Peyer's patch (tissue), 4 donors: ENCODE data around the gene PBRM1.

Experiments used
- POLR2A ChIP-seq, 2 donors: fragments of 450-650 bp; IDR thresholded peaks; one replicate each; pipeline ENCODE4 v1.5.1; 2017; ENCODE audit warnings: antibody characterized with exemption in 2 of 2, mild to moderate bottlenecking in 2 of 2, moderate library complexity in 2 of 2
- TF ChIP-seq, protein P1 (sequence below), 6 experiments: fragments of 450-650 bp in 4 of 6; fragments of 200-600 bp in 2 of 6; sonication (generic) in 1 of 6; IDR thresholded peaks; one replicate each; pipeline ENCODE4 v1.5.1; 2017 to 2019; ENCODE audit warnings: antibody characterized with exemption in 6 of 6, mild to moderate bottlenecking in 3 of 6, moderate library complexity in 1 of 6

DNA sequence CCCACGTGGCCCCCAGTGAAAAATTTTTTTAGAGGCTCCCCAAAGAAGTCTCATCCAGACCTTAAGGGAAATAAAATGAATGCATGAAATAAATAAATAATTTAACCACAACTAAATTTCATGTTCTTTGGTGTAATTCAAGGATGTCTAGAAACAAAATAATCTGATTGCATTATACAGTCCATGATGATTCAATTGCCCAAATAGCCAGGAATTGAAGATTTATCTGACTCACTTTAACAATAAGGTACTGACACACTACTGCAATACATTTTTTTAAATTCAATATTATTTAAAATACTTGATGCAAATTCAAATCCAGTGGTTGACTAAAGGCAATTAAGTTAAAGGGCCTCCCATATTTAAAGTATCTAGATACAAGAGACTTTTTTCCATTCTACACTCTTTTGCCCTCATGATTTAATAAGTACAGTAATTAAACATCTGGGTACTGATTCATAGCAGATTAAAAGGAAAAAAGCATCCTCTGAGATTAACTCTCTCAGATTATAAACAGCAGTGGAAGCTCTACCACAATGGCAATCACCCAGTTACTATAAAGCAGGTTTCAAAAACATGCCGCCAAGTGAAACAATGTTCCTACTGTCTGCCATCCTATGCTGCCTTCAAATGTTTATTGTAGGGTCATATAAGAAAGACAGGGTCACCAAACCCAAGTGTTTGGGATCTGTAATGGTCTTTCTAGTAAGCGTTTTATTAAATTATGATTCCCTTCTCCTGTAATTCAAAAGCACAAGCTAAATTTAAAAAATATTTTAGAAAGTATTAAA, 139.4 kb downstream of the PBRM1 start:
- TF ChIP-seq, protein P1, sequence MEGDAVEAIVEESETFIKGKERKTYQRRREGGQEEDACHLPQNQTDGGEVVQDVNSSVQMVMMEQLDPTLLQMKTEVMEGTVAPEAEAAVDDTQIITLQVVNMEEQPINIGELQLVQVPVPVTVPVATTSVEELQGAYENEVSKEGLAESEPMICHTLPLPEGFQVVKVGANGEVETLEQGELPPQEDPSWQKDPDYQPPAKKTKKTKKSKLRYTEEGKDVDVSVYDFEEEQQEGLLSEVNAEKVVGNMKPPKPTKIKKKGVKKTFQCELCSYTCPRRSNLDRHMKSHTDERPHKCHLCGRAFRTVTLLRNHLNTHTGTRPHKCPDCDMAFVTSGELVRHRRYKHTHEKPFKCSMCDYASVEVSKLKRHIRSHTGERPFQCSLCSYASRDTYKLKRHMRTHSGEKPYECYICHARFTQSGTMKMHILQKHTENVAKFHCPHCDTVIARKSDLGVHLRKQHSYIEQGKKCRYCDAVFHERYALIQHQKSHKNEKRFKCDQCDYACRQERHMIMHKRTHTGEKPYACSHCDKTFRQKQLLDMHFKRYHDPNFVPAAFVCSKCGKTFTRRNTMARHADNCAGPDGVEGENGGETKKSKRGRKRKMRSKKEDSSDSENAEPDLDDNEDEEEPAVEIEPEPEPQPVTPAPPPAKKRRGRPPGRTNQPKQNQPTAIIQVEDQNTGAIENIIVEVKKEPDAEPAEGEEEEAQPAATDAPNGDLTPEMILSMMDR (IDR thresholded peaks at IDR 0.05) = no peak
- TF ChIP-seq POLR2A (IDR thresholded peaks at IDR 0.05) = no peak
